ENCODE data around the gene NLRP1. TPM values are rescaled to one million over a fixed set of nuclear protein-coding genes. Genes with fewer than 3 reads are reported as not detected.
A peak's percentile ranks its signal among the peaks of the same experiment; 100 is the strongest.

The NLRP1 gene
- total and polyA plus RNA-seq, 12 donors = 6.1 to 88.9 (median 28.5) TPM

DNA sequence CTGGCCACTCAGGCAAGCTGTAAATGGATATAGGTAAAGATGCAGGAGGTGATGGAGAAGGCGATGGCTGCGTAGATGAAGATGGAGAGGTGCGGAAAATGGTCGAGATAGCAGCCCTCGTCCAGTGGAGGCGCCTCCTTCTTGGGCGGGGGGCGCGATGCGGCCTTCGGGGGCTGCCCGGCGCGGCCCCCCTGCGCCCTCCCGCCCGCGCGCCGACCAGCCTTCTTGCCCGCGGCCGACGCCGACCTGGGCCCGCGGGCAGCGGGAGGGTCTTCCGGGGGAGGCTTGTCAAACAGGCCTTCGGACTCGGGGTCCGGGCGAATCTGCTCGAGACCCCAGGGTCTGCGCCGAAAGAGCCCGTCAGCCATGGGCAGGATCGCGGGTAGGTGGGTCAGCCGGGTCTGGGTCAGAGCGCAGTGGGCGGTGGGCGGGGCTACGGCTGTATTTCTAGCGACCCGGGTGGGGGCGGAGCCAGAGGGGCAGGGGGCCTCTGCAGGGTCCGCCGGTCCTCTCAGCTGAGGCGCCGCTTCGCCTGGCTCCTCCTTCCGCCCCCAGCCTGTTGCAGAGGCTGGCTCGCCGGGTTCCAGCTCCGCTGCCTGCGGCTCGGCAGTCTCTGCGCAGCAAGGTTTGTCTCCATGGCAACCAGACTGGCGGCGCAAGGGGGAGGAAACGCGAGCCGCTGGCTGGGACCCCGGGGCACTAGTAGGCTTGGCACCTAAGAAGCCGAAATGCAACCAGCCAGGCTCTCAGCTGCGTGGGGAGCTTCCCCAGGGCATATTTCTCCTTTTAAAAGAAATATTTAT, 83.5 kb downstream of the NLRP1 start:
- Histone ChIP-seq H3K27ac (peak overlapping the region in 1 of 5 donors; percentile 66), H3K27me3 (no peaks in the 10 kb centered on the region), H3K4me3 (peak overlapping the region in 2 of 4 donors; percentile 28 to 64), H3K9me3 (replicated peaks in 1 of 3) (no peaks in the 10 kb centered on the region), H3K4me1 (replicated peaks in 1 of 2) (peaks cover 7 to 13% of the 10 kb centered on the region in 2 donors), H3K36me3 (replicated peaks in 1 of 2) (no peaks in the 10 kb centered on the region)
- TF ChIP-seq POLR2A (IDR thresholded peaks at IDR 0.05) = peak in 1 of 2 donors; percentile 50
- TF ChIP-seq, protein P1, sequence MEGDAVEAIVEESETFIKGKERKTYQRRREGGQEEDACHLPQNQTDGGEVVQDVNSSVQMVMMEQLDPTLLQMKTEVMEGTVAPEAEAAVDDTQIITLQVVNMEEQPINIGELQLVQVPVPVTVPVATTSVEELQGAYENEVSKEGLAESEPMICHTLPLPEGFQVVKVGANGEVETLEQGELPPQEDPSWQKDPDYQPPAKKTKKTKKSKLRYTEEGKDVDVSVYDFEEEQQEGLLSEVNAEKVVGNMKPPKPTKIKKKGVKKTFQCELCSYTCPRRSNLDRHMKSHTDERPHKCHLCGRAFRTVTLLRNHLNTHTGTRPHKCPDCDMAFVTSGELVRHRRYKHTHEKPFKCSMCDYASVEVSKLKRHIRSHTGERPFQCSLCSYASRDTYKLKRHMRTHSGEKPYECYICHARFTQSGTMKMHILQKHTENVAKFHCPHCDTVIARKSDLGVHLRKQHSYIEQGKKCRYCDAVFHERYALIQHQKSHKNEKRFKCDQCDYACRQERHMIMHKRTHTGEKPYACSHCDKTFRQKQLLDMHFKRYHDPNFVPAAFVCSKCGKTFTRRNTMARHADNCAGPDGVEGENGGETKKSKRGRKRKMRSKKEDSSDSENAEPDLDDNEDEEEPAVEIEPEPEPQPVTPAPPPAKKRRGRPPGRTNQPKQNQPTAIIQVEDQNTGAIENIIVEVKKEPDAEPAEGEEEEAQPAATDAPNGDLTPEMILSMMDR (IDR thresholded peaks at IDR 0.05) = no peak
- intact Hi-C loops (cut with DNase I) = no loop called here
- peak; percentile 52 to 93 (median 70) for DNase-seq
- 0 to 4% (median 1%) methylated on average over 10 to 66 of the region's 67 CpGs for WGBS, 4 donors

DNA sequence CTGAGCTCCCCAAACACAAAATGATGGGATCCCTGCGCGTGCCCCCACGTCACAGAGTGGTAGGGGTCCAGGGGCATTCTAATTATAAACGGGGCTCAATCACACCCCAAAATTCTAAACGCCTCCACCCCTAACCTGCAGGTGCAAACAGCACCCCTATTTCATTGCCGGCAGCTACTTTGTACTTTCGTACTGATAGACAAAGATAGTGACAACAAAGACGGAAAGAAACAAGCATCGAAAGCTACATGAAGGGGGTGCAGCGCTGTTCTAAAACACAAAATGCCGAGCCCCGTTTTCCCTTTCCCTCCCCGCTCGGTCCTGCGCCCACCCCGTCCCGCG, 84.1 kb downstream of the NLRP1 start:
- H3K4me1 ChIP-seq (replicated peaks in 1 of 2) = peaks cover 7 to 13% of the 10 kb centered on the region in 2 donors
- H3K27ac ChIP-seq = peak overlapping the region in 1 of 5 donors; percentile 66
- 2 to 9% (median 5%) methylated on average over 12 to 18 of the region's 18 CpGs for WGBS, 4 donors
- no peaks in the 10 kb centered on the region for H3K9me3 ChIP-seq (replicated peaks in 1 of 3)
- no peak for DNase-seq
- H3K36me3 ChIP-seq (replicated peaks in 1 of 2) = no peaks in the 10 kb centered on the region
- intact Hi-C loops (cut with DNase I) = no loop called here
- TF ChIP-seq, protein P1 (IDR thresholded peaks at IDR 0.05) = no peak
- no peak for TF ChIP-seq POLR2A (IDR thresholded peaks at IDR 0.05)
- H3K4me3 ChIP-seq = peak overlapping the region in 1 of 4 donors; percentile 64
- H3K27me3 ChIP-seq = no peaks in the 10 kb centered on the region

DNA sequence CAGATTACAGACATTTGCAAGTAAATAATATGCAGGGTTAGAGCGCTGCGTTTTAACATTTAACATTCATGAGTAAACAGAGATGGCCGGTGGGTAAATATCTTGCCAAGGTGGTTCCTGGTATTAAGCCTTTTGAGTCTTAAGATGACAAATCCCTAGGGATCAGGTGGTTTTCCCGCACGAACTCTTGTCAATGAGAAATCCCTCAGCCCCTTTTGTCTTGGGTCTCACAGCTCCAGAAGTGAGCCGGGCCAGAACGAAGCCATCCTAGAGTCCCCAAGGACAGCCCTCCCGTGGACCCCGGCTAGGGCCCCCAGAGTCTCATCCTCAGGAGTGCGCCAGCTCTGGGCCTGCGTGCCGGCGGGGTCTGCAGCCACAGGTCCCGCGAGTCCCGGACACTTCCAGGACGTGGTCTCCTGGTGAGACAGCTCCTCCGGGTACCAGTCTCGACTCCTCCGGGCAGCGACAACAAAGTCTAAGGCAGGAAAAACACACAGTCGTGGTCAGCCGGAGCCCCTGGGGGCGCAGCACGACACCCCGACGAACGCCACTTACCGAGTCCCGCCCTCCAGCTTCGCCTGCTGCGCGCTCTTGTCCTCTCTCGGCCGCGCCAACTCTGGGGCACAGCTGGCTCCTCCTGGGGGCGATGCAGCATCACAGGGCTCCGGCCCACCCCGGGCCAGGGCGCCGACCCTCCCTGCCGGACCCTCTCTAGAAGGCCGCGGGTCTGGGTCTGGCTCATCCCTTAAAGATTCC, 84.7 kb downstream of the NLRP1 start:
- no peak for TF ChIP-seq POLR2A (IDR thresholded peaks at IDR 0.05)
- TF ChIP-seq, protein P1 (IDR thresholded peaks at IDR 0.05) = no peak
- Histone ChIP-seq H3K4me3 (peak overlapping the region in 1 of 4 donors; percentile 64), H3K9me3 (replicated peaks in 1 of 3) (no peaks in the 10 kb centered on the region), H3K4me1 (replicated peaks in 1 of 2) (peaks cover 7 to 13% of the 10 kb centered on the region in 2 donors), H3K27ac (peak overlapping the region in 1 of 5 donors; percentile 66), H3K36me3 (replicated peaks in 1 of 2) (no peaks in the 10 kb centered on the region), H3K27me3 (no peaks in the 10 kb centered on the region)
- intact Hi-C loops (cut with DNase I) = no loop called here
- peak in 1 of 7 donors; percentile 63 for DNase-seq
- WGBS, 4 donors = 27 to 86% (median 34%) methylated on average over 5 to 44 of the region's 44 CpGs

DNA sequence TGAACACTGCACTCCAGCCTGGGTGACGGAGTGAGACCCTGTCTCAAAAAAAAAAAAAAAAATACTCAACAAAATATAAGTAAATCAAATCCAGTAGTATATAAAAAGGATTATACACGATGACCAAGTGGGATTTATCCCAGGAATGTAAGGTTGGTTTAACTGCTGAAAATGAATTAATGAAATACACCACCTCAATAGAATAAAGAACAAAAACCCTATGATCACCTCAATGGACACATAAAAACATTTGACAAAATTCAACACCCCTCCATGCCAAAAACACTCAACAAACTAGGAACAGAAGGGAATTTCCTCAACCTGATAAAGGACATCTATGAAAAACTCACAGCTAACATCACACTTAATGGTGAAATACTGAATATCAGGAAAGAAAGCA, 91.3 kb downstream of the NLRP1 start:
- 90 to 98% (median 95%) methylated on average over 2 of the region's 2 CpGs for WGBS, 4 donors
- H3K4me3 ChIP-seq = no peak overlapping the region
- no peak for DNase-seq
- intact Hi-C loops (cut with DNase I) = no loop called here
- H3K4me1 ChIP-seq (replicated peaks in 1 of 2) = peaks cover 0 to 6% of the 10 kb centered on the region in 2 donors
- no peaks in the 10 kb centered on the region for H3K27me3 ChIP-seq
- TF ChIP-seq POLR2A (IDR thresholded peaks at IDR 0.05) = no peak
- TF ChIP-seq, protein P1 (IDR thresholded peaks at IDR 0.05) = no peak
- H3K27ac ChIP-seq = no peak overlapping the region
- peaks cover 0 to 6% (median 0%) of the 10 kb centered on the region in 3 donors for H3K9me3 ChIP-seq (replicated peaks in 1 of 3)
- H3K36me3 ChIP-seq (replicated peaks in 1 of 2) = peaks cover 0 to 21% of the 10 kb centered on the region in 2 donors

All from adrenal gland (tissue), 12 donors.